Measurements from ENCODE around the gene PLGRKT. TPM values are rescaled to one million over a fixed set of nuclear protein-coding genes. Genes with fewer than 3 reads are reported as not detected.

PLGRKT gene
- total RNA-seq, 1 experiment from 2014 or later: 21.6 TPM

GRCh38 chr9:5427005-5427404, 10.7 kb downstream of the PLGRKT start:
- no peak for TF ChIP-seq CTCF (IDR thresholded peaks at IDR 0.05; ENCODE audit: unreplicated experiment)
- intact Hi-C loops (cut with micrococcal nuclease): loop anchor here (5.0 kb wide), 1 partner anchor 665 kb away; no protein-coding TSS in a partner anchor
- ChIA-PET CTCF (interaction anchor here (1.7 to 1.8 kb wide), 2 partner anchors 10 to 669 kb away, joined by 5 to 10 read pairs; partner anchors contain the start of gene PLGRKT), POLR2A (no interaction called here)
- Mint-ChIP-seq H3K4me3 (ENCODE audit: unreplicated experiment) (no peak overlapping the region), H3K4me1 (ENCODE audit: insufficient read depth, unreplicated experiment) (no peaks in the 10 kb centered on the region), H3K36me3 (ENCODE audit: insufficient read depth, unreplicated experiment) (peaks cover 6% of the 10 kb centered on the region), H3K9me3 (ENCODE audit: unreplicated experiment) (no peaks in the 10 kb centered on the region), H3K27me3 (ENCODE audit: insufficient read depth, unreplicated experiment) (no peaks in the 10 kb centered on the region), H3K27ac (ENCODE audit: low read depth, unreplicated experiment) (no peak overlapping the region)
- no peak for DNase-seq (ENCODE audit: unreplicated experiment)
- BruUV-seq (replicated peaks): no TSS peak

GRCh38 chr9:5425006-5425628, 12.6 kb downstream of the PLGRKT start:
- DNase-seq (ENCODE audit: unreplicated experiment): peak; percentile 44
- H3K27me3 Mint-ChIP-seq (ENCODE audit: insufficient read depth, unreplicated experiment): no peaks in the 10 kb centered on the region
- TF ChIP-seq CTCF (IDR thresholded peaks at IDR 0.05; ENCODE audit: unreplicated experiment): peak; percentile 51
- H3K36me3 Mint-ChIP-seq (ENCODE audit: insufficient read depth, unreplicated experiment): peaks cover 6% of the 10 kb centered on the region
- intact Hi-C loops (cut with micrococcal nuclease): loop anchor here (2.0 to 5.0 kb wide), 2 partner anchors 238 to 663 kb away; no protein-coding TSS in a partner anchor
- BruUV-seq (replicated peaks): no TSS peak
- H3K4me1 Mint-ChIP-seq (ENCODE audit: insufficient read depth, unreplicated experiment): no peaks in the 10 kb centered on the region
- H3K4me3 Mint-ChIP-seq (ENCODE audit: unreplicated experiment): no peak overlapping the region
- H3K9me3 Mint-ChIP-seq (ENCODE audit: unreplicated experiment): no peaks in the 10 kb centered on the region
- POLR2A ChIA-PET: interaction anchor here (0.7 kb wide), 1 partner anchor 12 kb away, joined by 3 read pairs; no protein-coding TSS in a partner anchor
- no peak overlapping the region for H3K27ac Mint-ChIP-seq (ENCODE audit: low read depth, unreplicated experiment)
- CTCF ChIA-PET: interaction anchor here (0.5 to 2.4 kb wide), 9 partner anchors 12 to 667 kb away, joined by 3 to 17 read pairs (median 3); partner anchors contain the start of genes CD274 and PLGRKT

- ChIA-PET POLR2A (interaction anchor here (0.6 to 0.8 kb wide), 2 partner anchors 9 to 188 kb away, joined by 3 read pairs; no protein-coding TSS in a partner anchor), CTCF (interaction anchor here (0.6 kb wide), 1 partner anchor 554 kb away, joined by 3 read pairs; no protein-coding TSS in a partner anchor)
- Mint-ChIP-seq H3K36me3 (ENCODE audit: insufficient read depth, unreplicated experiment) (no peaks in the 10 kb centered on the region), H3K4me3 (ENCODE audit: unreplicated experiment) (no peak overlapping the region), H3K27ac (ENCODE audit: low read depth, unreplicated experiment) (no peak overlapping the region), H3K9me3 (ENCODE audit: unreplicated experiment) (no peaks in the 10 kb centered on the region), H3K27me3 (ENCODE audit: insufficient read depth, unreplicated experiment) (no peaks in the 10 kb centered on the region), H3K4me1 (ENCODE audit: insufficient read depth, unreplicated experiment) (no peaks in the 10 kb centered on the region)
- intact Hi-C loops (cut with micrococcal nuclease): no loop called here
- no peak for DNase-seq (ENCODE audit: unreplicated experiment)
- TF ChIP-seq CTCF (IDR thresholded peaks at IDR 0.05; ENCODE audit: unreplicated experiment): no peak
- BruUV-seq (replicated peaks): no TSS peak
These were observed 15.4 kb downstream of the PLGRKT start for GRCh38 chr9:5422276-5422675.

- ChIA-PET CTCF (interaction anchor here (0.6 kb wide), 1 partner anchor 661 kb away, joined by 3 read pairs; no protein-coding TSS in a partner anchor), POLR2A (interaction anchor here (0.6 kb wide), 1 partner anchor 147 kb away, joined by 3 read pairs; no protein-coding TSS in a partner anchor)
- H3K4me3 Mint-ChIP-seq (ENCODE audit: unreplicated experiment): no peak overlapping the region
- H3K27ac Mint-ChIP-seq (ENCODE audit: low read depth, unreplicated experiment): no peak overlapping the region
- no peaks in the 10 kb centered on the region for H3K9me3 Mint-ChIP-seq (ENCODE audit: unreplicated experiment)
- H3K27me3 Mint-ChIP-seq (ENCODE audit: insufficient read depth, unreplicated experiment): no peaks in the 10 kb centered on the region
- H3K4me1 Mint-ChIP-seq (ENCODE audit: insufficient read depth, unreplicated experiment): no peaks in the 10 kb centered on the region
- no peak for TF ChIP-seq CTCF (IDR thresholded peaks at IDR 0.05; ENCODE audit: unreplicated experiment)
- DNase-seq (ENCODE audit: unreplicated experiment): no peak
- BruUV-seq (replicated peaks): no TSS peak
- no peaks in the 10 kb centered on the region for H3K36me3 Mint-ChIP-seq (ENCODE audit: insufficient read depth, unreplicated experiment)
- intact Hi-C loops (cut with micrococcal nuclease): no loop called here
These were observed 16.6 kb downstream of the PLGRKT start for GRCh38 chr9:5421163-5421562.

Measured in MCF 10A (cell line).